ENCODE data around the gene FAM234A.
"Not testable (repeated sequence)": the region's sequence is repeated elsewhere in the genome, so short reads cannot be mapped to it uniquely, and the experiment has no call there.

The FAM234A gene, protein sequence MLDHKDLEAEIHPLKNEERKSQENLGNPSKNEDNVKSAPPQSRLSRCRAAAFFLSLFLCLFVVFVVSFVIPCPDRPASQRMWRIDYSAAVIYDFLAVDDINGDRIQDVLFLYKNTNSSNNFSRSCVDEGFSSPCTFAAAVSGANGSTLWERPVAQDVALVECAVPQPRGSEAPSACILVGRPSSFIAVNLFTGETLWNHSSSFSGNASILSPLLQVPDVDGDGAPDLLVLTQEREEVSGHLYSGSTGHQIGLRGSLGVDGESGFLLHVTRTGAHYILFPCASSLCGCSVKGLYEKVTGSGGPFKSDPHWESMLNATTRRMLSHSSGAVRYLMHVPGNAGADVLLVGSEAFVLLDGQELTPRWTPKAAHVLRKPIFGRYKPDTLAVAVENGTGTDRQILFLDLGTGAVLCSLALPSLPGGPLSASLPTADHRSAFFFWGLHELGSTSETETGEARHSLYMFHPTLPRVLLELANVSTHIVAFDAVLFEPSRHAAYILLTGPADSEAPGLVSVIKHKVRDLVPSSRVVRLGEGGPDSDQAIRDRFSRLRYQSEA

DNA sequence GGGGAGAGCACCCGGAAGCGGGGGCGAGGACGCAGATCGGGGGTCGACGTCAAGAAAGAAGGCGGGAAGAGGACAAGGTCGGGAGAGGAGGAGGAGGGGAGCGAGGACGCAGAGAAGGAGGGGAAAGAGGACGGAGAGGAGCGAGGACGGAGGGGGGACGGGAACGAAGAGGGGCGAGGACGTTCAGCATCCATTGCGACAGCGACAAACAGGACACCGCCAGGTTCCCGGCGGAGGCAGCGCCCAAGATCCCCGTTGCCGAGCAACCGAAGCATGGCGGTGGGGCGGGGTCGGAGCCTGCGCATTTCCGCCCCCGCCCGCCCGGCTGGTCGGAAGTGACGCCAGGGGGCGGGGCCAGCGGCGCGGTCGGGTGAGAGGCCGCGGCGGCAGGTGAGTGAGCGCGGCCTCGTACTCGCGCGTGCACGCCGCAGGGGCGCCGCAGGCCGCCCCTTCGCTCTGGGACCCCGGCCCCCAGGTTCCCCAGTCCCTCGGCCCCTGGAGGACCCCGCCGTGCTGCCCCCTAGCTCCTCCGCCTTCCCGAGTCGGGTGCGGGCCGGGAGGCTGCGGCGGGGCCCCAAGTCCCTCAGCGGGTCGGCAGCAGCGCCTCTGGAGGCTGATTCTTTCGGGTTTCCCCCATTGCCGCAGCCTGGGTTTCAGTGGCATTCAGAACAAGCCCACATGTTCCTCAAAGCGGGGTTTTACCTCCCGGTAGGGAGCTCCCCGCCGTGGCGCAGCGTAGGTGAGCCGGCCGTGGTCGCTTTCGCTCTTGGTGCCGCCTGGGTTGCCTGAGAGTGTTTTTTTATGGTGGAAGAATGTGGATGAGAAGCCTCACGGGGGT is at the start of gene FAM234A:
FAM234A (plus strand) TSS at position 354 of the 838 bp plus-strand sequence. CDS start 19,593 bp downstream, outside the sequence.
- peak; percentile 96 to 100 (median 97) for DNase-seq

DNA sequence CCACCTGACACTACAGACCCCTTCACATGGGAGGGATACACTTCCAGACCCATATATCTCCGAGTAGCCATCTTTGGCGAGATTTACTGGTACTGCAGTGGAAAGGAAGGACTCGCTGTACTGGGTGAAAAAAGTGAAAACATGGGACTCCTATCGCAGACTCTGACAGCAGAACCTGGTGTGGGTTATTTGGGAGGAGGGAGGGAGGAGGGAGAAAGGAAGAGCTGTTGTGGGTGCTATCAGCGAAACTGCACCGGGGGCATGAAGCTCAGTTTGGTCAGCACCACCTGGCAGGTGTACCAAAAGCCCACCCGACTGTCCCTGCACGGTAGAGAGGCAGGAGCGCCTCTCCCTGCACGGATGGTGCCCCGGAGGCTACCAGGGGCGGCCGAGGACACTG is 49.4 kb upstream of the FAM234A start:
- DNase-seq: no peak

DNA sequence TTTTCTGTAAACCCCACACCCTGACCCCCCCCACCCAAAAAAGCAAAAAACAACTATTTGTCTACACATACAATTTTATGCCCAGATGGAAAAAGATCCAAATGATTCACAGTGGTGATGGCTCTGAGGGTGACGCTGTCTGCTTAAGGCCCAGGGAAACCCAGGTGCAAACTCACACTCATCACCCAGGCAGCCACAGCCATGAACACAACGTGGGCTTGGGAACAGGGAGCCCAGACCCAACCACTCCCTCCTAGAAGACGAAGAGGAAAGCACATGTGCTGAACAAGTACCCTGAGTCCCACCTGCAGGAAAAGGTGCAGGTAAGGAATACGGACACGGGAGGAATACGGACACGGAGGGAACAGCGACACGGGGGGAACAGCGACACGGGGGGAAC is 48.9 kb upstream of the FAM234A start:
- no peak for DNase-seq

DNA sequence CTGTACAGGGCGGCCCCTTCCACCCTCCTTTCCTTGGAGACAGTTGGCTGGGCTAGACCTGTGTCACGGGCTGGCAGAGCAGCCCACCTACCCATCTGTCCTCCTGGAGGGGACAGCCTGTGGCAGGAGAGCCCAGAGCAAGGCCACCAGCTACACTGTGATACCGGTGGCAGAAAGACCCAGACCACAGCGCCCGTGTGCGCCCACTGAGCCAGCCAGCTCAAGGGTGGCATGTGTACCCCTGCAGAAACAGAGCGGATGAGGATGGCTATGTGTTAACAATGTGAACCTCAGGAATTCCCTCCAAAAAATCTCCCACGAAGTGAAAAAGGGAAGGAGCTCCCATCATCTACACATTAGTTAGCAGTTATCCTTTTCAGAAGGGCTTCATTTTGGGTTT is 47.3 kb upstream of the FAM234A start:
- no peak for DNase-seq

DNA sequence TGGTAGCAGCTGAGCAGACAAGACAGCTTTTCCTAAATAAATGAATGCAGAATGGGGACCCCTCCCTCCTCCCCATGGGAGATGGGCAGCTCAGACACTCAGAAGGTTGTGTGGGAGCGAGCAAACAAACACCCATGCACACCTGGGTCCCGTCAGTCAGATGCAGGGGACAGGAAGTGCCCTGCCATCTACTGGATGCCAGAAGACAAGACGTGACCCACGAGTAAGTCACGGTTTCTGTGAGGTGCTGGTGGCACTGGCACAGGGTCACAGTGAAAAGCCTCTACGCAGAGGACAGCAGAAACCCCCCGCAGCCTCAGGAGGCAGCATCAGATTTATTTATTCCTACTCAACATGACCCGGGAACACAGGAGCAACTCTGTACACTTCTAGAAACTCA is 45.9 kb upstream of the FAM234A start:
- DNase-seq: no peak

- DNase-seq: no peak
These were observed 44.9 kb upstream of the FAM234A start for GRCh38 chr16:189604-190186.

GRCh38 chr16:191831-192230 is 42.8 kb upstream of the FAM234A start:
- DNase-seq: no peak

- no peak for DNase-seq
These were observed 41.9 kb upstream of the FAM234A start for GRCh38 chr16:192686-193085.

GRCh38 chr16:193441-193840 is 41.2 kb upstream of the FAM234A start:
- no peak for DNase-seq

GRCh38 chr16:194516-194915 is 40.1 kb upstream of the FAM234A start:
- DNase-seq: no peak

- no peak for DNase-seq
These were observed 34.2 kb upstream of the FAM234A start for GRCh38 chr16:200388-200787.

DNA sequence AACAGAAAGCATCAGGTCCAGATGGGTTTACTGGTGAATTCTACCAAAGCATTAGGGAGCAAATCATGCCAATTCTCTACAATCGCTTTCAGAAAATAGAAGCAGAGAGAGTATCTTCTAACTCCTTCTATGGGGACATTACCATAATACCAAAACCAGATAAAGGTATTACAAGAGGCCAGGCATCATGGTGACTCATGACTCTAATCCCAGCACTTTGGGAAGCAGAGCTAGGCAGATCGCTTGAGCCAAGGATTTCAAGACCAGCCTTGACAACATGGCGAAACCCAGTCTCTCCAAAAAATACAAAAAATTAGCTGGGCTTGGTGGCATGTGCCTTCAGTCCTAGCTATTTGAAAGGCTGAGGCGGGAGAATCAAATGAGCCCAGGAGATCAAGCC is 31.4 kb upstream of the FAM234A start:
- DNase-seq: no peak

DNA sequence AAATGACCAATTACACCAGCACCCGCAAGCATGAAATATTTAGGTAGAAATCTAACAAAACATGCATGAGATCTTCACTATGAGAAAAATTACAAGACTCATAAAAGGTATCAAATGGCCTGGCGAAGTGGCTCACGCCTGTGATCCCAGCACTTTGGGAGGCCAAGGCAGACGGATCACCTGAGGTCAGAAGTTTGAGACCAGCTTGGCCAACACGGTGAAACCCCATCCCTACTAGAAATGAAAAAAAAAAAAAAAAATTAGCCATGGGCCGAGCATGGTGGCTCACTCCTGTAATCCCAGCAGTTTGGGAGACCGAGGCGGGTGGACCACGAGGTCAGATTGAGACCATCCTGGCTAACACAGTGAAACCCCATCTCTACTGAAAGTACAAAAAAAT is 30.6 kb upstream of the FAM234A start:
- DNase-seq: not testable (repeated sequence)

DNA sequence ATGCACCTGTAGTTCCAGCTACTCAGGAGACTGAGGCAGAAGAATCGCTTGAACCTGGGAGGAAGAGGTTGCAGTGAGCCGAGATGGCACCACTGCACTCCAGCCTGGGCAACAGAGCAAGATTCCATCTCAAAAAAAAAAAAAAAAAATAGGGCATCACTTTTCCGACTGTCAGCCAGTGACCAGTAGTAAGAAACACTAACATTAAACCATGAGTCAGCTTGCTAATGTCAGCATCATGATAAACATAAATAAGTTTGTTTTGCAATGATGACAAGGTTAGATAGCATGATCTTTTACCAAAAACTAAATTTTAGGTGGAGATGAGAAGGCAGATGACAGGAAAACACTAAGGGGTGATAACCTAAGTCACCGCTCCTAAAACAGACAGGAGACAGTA is 25.3 kb upstream of the FAM234A start:
- not testable (repeated sequence) for DNase-seq

DNA sequence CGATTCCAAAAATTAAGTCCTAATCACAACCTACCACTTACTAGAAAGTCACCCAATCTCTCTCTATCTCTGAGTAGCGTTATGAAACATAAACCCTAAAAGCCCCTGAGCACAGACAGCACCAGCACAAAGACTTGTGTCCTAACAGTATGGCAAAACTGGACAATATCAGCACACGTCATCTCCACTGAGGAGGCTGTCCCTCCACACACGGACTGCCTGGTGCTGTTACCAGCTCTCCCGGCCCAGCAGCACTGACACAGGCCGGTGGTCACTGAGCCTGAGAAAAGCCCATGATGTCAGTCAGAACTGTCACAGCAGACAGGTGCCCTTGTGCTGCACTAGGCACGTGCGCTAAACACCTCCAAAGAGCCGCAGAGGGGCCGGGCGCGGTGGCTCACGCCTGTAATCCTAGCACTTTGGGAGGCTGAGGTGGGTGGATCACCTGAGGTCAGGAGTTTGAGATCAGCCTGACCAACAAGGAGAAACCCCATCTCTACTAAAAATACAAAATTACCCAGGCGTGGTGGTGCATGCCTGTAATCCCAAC is 22.9 kb upstream of the FAM234A start:
- not testable (repeated sequence) for DNase-seq

DNA sequence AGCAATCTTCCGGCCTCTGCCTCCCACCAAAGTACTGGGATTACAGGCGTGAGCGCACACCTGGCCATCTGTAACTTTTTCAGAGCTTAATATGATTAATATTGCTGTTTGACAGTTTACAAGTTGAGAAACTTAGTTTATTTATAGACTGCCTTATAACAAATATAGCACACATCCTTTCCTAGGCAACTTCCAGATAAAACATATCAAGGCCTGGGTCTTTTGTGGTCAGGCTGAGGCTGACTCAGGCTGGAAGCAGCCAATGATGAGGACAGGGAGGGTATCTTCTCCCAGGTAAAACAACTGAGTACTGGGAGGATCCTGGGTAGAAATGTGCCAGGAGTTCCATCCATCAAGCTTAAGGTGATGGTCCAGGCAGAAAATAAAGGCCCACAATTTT is 21.6 kb upstream of the FAM234A start:
- no peak for DNase-seq

DNA sequence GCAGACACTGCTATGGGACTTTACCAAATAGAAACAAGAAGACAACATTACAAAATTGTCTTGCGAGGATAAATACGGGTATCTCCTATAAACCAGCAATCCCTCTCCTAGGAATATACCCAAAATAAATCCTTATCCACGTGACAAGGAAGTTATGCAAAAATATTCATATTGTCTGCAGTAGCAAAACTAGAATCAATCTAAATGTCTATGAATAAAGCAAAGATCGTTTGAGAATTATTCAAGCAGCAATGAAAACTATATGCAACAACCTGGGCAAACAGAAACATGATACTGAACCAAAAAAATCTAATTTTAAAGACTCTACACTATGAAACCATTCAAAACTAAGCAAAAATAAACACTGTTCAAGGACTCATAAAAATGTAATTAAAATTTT is 14.6 kb upstream of the FAM234A start:
- no peak for DNase-seq

GRCh38 chr16:228151-228851 is 6.3 kb upstream of the FAM234A start:
- peak in 1 of 3 experiments; percentile 33 for DNase-seq

DNA sequence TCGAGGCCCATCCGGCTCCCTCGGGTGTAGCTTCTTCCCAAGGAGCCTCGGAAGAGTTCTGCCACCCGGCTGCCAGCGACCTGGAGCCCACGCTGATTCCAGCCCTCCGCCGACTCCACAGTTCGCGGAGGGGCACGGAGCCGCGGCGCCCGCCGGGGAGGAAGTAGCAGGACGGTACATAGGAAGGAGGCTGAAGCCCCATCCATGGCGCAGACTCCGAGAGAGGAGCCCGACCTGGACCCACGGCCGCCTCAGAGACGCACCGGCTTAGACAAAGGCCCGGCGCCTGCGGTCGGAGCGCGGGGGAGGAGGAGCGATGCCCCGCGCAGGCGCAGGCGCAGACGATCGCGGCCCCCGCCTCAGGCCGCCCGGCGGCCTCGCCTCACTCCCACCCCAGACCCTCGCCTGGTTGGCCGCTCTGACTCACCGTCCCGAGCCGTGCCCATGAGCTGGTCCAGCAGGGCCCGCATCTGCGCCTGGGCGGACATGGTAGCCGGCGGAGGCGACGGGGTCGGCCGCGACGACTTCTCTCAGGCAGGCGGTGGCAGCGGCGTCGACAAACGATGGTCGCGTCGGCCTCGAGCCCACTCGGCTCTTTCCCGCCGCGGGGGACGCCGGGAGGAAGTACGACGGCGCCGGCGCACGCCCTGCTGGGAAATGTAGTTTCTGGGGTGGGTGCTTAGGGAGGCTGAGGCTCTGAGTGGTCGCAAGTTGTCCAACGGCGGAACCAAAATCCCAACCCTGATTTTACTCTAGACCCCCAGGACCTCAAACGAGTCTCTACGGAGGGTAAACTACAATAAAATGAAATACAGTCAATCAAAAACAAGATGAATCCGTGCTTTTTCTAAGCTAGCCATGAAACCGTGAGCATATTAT is 5.5 kb upstream of the FAM234A start, which contains the start of gene LUC7L:
LUC7L (minus strand) TSS at position 598 of the 879 bp plus-strand sequence; CDS start at position 488, 110 bp downstream.
- DNase-seq: peak; percentile 93 to 97 (median 96)

GRCh38 chr16:229731-230281 is 4.8 kb upstream of the FAM234A start:
- no peak for DNase-seq

- not testable (repeated sequence) for DNase-seq
These were observed 4.3 kb upstream of the FAM234A start for GRCh38 chr16:230351-230750.
